ENCODE results near the gene MUC5B. TPM values are rescaled to one million over a fixed set of nuclear protein-coding genes. Genes with fewer than 3 reads are reported as not detected.
A peak's percentile ranks its signal among the peaks of the same experiment; 100 is the strongest.

Gene MUC5B
- total and polyA plus RNA-seq, 2 donors from 2014 or later: 0.38 TPM; not detected in 1

DNA sequence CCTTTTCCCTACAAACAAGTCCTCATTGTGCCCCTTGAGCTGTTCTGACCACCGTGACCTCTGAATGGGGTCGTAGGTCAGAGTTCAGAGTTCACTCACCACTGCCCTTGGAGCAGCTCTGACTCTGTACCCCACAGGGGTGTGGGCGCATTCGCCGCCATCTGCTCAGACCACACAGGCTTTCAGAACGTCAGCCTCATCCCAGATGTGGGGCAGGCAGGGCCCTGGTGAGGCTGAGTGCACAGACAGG lies 14.8 kb upstream of the MUC5B start:
- intact Hi-C loops (cut with DNase I): no loop called here
- no peaks in the 10 kb centered on the region for H3K36me3 ChIP-seq (ENCODE audit: control insufficient read depth in 2 of 3, insufficient read depth in 3 of 3, low read length in 3 of 3)
- peaks cover 0 to 9% (median 3%) of the 10 kb centered on the region in 3 donors for H3K9me3 ChIP-seq (ENCODE audit: control insufficient read depth in 2 of 3, insufficient read depth in 1 of 3, low read length in 3 of 3)
- H3K9ac ChIP-seq (ENCODE audit: low read length in 3 of 3): no peak overlapping the region
- no peak overlapping the region for H3K27ac ChIP-seq (ENCODE audit: low read depth in 2 of 2, low read length in 2 of 2)
- TF ChIP-seq, protein P1, sequence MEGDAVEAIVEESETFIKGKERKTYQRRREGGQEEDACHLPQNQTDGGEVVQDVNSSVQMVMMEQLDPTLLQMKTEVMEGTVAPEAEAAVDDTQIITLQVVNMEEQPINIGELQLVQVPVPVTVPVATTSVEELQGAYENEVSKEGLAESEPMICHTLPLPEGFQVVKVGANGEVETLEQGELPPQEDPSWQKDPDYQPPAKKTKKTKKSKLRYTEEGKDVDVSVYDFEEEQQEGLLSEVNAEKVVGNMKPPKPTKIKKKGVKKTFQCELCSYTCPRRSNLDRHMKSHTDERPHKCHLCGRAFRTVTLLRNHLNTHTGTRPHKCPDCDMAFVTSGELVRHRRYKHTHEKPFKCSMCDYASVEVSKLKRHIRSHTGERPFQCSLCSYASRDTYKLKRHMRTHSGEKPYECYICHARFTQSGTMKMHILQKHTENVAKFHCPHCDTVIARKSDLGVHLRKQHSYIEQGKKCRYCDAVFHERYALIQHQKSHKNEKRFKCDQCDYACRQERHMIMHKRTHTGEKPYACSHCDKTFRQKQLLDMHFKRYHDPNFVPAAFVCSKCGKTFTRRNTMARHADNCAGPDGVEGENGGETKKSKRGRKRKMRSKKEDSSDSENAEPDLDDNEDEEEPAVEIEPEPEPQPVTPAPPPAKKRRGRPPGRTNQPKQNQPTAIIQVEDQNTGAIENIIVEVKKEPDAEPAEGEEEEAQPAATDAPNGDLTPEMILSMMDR (IDR thresholded peaks at IDR 0.05; ENCODE audit: borderline replicate concordance, extremely low read depth, insufficient read depth): no peak
- no peak overlapping the region for H3K4me3 ChIP-seq (ENCODE audit: low read length in 3 of 3)
- H3K27me3 ChIP-seq (ENCODE audit: control insufficient read depth, insufficient read depth, low read length): no peaks in the 10 kb centered on the region
- DNase-seq (no peak), FAIRE-seq (no peak)
- H3K4me1 ChIP-seq (ENCODE audit: control insufficient read depth in 2 of 3, insufficient read depth in 2 of 3, low read depth in 1 of 3, low read length in 3 of 3): no peaks in the 10 kb centered on the region

DNA sequence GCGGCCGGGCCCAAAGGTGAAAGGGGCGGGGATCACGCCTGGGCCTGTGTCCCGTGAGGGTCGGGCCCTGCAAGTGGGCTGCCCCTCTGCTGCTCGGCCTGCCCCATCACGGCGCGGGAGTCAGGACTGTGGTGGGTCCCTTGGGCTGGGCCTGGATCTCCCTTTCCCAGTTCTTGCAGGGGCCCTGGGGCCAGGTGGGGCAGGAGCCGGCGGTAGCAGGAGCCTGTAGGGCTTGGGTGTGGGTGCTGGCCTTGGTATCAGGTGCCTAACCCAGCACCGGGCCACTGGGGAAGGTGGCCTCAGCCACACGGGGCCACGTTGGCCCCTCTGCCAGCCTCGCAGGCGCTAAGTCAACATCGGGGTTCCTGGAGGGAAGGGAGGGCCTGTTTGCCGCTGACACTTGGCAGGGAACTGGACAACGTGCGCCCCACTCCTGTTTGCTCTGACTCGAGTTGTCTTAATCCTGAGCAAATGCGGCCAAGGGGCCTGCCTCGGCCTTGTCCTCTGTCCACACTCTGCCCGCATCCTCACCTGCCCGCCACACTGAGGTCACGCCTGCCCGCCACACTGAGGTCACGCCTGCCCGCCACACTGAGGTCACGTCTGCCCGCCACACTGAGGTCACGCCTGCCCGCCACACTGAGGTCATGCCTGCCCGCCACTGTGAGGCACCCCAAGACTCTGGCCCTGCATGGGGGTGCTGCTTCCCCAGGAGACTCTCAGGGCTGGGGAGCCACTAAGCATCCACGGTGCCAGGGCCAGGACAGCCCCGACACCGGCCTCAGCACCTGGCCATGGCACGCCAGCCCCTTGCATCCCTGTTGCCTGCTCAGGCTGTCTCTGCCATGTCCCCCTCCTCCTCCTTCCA lies 14.2 kb upstream of the MUC5B start:
- peaks cover 0 to 9% (median 3%) of the 10 kb centered on the region in 3 donors for H3K9me3 ChIP-seq (ENCODE audit: control insufficient read depth in 2 of 3, insufficient read depth in 1 of 3, low read length in 3 of 3)
- H3K27me3 ChIP-seq (ENCODE audit: control insufficient read depth, insufficient read depth, low read length): no peaks in the 10 kb centered on the region
- DNase-seq: peak in 1 of 5 donors; percentile 67
- H3K9ac ChIP-seq (ENCODE audit: low read length in 3 of 3): no peak overlapping the region
- no peaks in the 10 kb centered on the region for H3K36me3 ChIP-seq (ENCODE audit: control insufficient read depth in 2 of 3, insufficient read depth in 3 of 3, low read length in 3 of 3)
- no peak overlapping the region for H3K4me3 ChIP-seq (ENCODE audit: low read length in 3 of 3)
- no peaks in the 10 kb centered on the region for H3K4me1 ChIP-seq (ENCODE audit: control insufficient read depth in 2 of 3, insufficient read depth in 2 of 3, low read depth in 1 of 3, low read length in 3 of 3)
- intact Hi-C loops (cut with DNase I): no loop called here
- no peak overlapping the region for H3K27ac ChIP-seq (ENCODE audit: low read depth in 2 of 2, low read length in 2 of 2)
- TF ChIP-seq, protein P1 (IDR thresholded peaks at IDR 0.05; ENCODE audit: borderline replicate concordance, extremely low read depth, insufficient read depth): no peak
- FAIRE-seq: no peak

DNA sequence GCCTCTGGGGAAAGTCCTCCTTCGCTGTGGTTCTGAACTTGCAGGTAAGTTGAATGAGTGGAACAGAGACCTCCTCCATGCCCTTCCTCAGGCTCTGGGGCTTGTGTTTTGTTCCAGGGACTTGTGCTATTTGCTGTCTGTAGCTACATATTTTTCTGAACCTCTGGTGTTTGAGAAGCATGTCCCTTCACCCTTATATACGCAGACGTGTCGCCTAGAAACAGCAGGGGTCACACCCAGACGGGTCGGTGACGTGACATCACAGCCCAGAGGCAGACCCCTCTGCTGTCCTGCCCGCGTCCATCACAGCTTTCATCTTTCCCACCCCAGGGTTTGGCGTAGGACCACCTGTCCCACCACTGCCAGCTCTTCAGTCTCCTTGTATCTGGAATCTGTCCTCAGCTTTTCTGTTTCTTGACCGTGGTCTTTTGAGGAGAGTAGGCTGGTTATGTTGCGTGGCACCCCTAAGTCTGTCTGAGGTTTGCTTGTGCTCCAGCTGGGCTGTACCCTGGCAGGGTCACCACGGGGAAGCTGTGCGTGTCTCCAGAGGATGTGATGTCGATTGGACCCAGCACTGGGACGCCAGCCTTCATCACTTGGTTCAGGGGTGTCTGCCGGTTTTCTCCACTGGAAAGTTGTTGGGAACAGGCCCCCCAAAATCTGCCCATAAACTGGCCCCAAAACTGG lies 13.4 kb upstream of the MUC5B start:
- TF ChIP-seq, protein P1 (IDR thresholded peaks at IDR 0.05; ENCODE audit: borderline replicate concordance, extremely low read depth, insufficient read depth): no peak
- H3K36me3 ChIP-seq (ENCODE audit: control insufficient read depth in 2 of 3, insufficient read depth in 3 of 3, low read length in 3 of 3): no peaks in the 10 kb centered on the region
- H3K9me3 ChIP-seq (ENCODE audit: control insufficient read depth in 2 of 3, insufficient read depth in 1 of 3, low read length in 3 of 3): peaks cover 0 to 9% (median 3%) of the 10 kb centered on the region in 3 donors
- H3K9ac ChIP-seq (ENCODE audit: low read length in 3 of 3): no peak overlapping the region
- H3K4me3 ChIP-seq (ENCODE audit: low read length in 3 of 3): no peak overlapping the region
- H3K4me1 ChIP-seq (ENCODE audit: control insufficient read depth in 2 of 3, insufficient read depth in 2 of 3, low read depth in 1 of 3, low read length in 3 of 3): no peaks in the 10 kb centered on the region
- peak in 2 of 5 donors; percentile 13 to 35 for DNase-seq
- H3K27me3 ChIP-seq (ENCODE audit: control insufficient read depth, insufficient read depth, low read length): no peaks in the 10 kb centered on the region
- FAIRE-seq: no peak
- intact Hi-C loops (cut with DNase I): no loop called here
- no peak overlapping the region for H3K27ac ChIP-seq (ENCODE audit: low read depth in 2 of 2, low read length in 2 of 2)
